ENCODE measurements around the gene PGA3. TPM values are rescaled to one million over a fixed set of nuclear protein-coding genes. Genes with fewer than 3 reads are reported as not detected.
"Not testable (repeated sequence)": the region's sequence is repeated elsewhere in the genome, so short reads cannot be mapped to it uniquely, and the experiment has no call there.

PGA3 gene
- total RNA-seq, 3 donors from 2014 or later, result 1.1 TPM; not detected in 2

GRCh38 chr11:61213711-61214324 is 10.5 kb downstream of the PGA3 start:
- H3K36me3 ChIP-seq (ENCODE audit: low read depth); intact Hi-C loops (cut with DNase I, micrococcal nuclease); ATAC-seq; H3K4me3 ChIP-seq; H3K4me1 ChIP-seq (ENCODE audit: low read depth); DNase-seq; H3K9me3 ChIP-seq: not testable (repeated sequence)

DNA sequence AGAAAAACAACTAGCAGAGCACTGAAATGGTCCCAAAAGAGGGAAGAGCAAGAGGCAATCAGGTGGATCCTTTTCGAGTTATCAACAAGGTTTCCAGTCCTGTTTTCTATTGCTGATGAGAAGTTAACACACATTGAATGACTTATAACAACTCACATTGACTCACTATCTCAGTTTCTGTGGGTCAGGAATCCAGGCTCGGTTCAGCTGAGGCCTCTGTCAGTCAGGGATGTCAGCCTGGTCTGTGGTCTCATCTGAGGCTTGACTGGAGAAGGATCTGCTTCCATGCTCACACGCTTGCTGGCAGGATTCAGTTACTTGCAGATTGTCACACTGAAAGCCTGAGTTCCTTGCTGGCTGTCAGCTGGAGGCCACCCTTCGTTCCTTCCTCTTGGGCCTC is 15.0 kb downstream of the PGA3 start:
- H3K4me3 ChIP-seq; H3K4me1 ChIP-seq (ENCODE audit: low read depth); H3K36me3 ChIP-seq (ENCODE audit: low read depth); ATAC-seq; H3K9me3 ChIP-seq; intact Hi-C loops (cut with DNase I, micrococcal nuclease); DNase-seq: not testable (repeated sequence)

DNA sequence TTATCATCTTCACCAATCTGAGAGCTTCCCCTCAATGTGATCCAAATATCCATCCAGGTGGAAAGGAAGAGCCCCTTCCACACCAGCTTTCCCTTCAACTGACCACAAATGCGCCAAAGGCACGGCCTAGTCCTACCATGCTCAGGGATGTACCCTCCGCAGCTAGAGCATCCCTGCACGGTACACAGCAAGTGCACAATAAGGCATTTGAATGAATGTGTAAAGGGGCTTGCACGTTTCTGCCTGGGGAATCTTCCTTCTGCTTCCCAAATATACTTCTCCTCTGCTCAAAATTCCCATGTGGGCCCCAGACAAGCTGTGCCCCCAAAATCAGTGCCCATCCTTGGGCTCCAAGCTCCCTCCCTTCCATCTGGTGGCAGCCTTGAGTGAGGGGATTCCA is 15.7 kb downstream of the PGA3 start:
- H3K4me1 ChIP-seq (ENCODE audit: low read depth); H3K4me3 ChIP-seq; H3K9me3 ChIP-seq; ATAC-seq; H3K36me3 ChIP-seq (ENCODE audit: low read depth); intact Hi-C loops (cut with DNase I, micrococcal nuclease); DNase-seq: not testable (repeated sequence)

DNA sequence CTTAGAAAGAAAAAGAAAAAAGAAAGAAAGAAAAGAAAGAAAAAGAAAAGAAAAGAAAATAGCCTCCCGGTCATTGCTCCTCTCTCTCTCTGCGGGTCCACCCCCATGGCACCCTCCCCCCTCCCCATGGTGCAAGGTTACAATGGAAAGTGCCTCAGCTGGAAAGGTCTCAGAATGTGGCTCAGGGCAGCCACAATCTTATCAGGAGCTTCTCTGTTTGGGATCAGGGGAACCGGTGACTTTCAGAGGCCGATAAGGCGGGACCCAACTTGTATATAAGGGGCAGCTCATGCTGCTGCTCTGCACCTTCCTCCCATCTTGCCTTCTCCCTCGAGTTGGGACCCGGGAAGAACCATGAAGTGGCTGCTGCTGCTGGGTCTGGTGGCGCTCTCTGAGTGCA is 18.7 kb downstream of the PGA3 start, which contains the start of gene PGA4:
TSS of gene PGA4 (plus strand) at position 301 of the 400 bp plus-strand sequence. CDS start at position 355, 54 bp downstream.
- DNase-seq; H3K9me3 ChIP-seq; H3K4me1 ChIP-seq (ENCODE audit: low read depth); ATAC-seq; H3K36me3 ChIP-seq (ENCODE audit: low read depth); H3K4me3 ChIP-seq; intact Hi-C loops (cut with DNase I, micrococcal nuclease): not testable (repeated sequence)

- H3K4me3 ChIP-seq; H3K36me3 ChIP-seq (ENCODE audit: low read depth); DNase-seq; ATAC-seq; intact Hi-C loops (cut with DNase I, micrococcal nuclease); H3K9me3 ChIP-seq; H3K4me1 ChIP-seq (ENCODE audit: low read depth): not testable (repeated sequence)
These were observed 19.4 kb downstream of the PGA3 start for GRCh38 chr11:61222692-61223091.

GRCh38 chr11:61226457-61227137 is 23.3 kb downstream of the PGA3 start:
- H3K9me3 ChIP-seq; H3K4me3 ChIP-seq; H3K4me1 ChIP-seq (ENCODE audit: low read depth); ATAC-seq; DNase-seq; H3K36me3 ChIP-seq (ENCODE audit: low read depth); intact Hi-C loops (cut with DNase I, micrococcal nuclease): not testable (repeated sequence)

DNA sequence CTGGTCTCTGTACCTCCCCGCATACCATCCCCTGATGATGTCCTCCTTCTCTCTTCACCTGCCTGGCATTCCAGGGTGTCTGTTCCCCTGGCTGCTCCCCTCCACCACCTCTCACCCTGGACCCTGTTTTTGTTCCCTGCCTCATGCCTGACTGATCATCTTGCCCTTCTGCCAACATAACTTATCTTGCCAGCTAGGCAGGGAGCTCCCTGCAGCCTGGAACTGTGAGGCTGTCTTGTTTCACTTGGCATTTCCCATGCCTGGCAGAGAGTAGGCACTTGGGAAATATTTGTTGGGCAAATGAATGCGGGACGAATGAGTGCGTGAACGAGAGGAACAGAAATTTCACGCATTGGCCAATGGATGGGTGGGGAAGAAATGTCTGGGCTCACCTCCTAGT is 26.1 kb downstream of the PGA3 start:
- ATAC-seq; H3K4me3 ChIP-seq; H3K36me3 ChIP-seq (ENCODE audit: low read depth); intact Hi-C loops (cut with DNase I, micrococcal nuclease); H3K4me1 ChIP-seq (ENCODE audit: low read depth); H3K9me3 ChIP-seq; DNase-seq: not testable (repeated sequence)

GRCh38 chr11:61231033-61231432 is 27.7 kb downstream of the PGA3 start:
- ATAC-seq; DNase-seq; H3K4me1 ChIP-seq (ENCODE audit: low read depth); H3K4me3 ChIP-seq; H3K36me3 ChIP-seq (ENCODE audit: low read depth); H3K9me3 ChIP-seq; intact Hi-C loops (cut with DNase I, micrococcal nuclease): not testable (repeated sequence)

- H3K4me1 ChIP-seq (ENCODE audit: low read depth); intact Hi-C loops (cut with DNase I, micrococcal nuclease); H3K9me3 ChIP-seq; H3K4me3 ChIP-seq; H3K36me3 ChIP-seq (ENCODE audit: low read depth); ATAC-seq; DNase-seq: not testable (repeated sequence)
These were observed 28.3 kb downstream of the PGA3 start for GRCh38 chr11:61231585-61231984.

- H3K4me3 ChIP-seq; H3K4me1 ChIP-seq (ENCODE audit: low read depth); H3K9me3 ChIP-seq; H3K36me3 ChIP-seq (ENCODE audit: low read depth); intact Hi-C loops (cut with DNase I, micrococcal nuclease); ATAC-seq; DNase-seq: not testable (repeated sequence)
These were observed 29.3 kb downstream of the PGA3 start for GRCh38 chr11:61232548-61233145.

GRCh38 chr11:61237130-61237529 is 33.8 kb downstream of the PGA3 start:
- intact Hi-C loops (cut with DNase I, micrococcal nuclease); DNase-seq; H3K4me3 ChIP-seq; H3K36me3 ChIP-seq (ENCODE audit: low read depth); H3K9me3 ChIP-seq; ATAC-seq; H3K4me1 ChIP-seq (ENCODE audit: low read depth): not testable (repeated sequence)

DNA sequence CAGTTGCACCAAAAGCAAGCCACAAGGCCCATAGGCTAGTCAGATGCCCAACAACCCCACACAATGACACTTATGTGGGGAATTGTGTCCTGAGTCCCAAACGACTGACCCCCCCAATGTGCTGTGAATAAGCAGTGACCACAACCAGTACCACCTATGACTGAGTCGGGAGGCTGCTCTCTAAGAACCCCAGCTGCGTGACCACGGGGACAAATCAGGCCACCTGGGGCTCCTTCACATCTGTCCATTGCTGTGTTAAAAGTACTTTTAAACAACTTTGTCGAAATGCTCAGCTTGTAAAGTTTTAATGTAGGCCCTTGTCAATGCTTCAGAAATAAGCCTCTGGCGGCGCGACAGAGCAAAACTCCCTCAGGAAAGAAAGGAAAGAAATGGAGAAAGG is 37.0 kb downstream of the PGA3 start:
- DNase-seq; H3K36me3 ChIP-seq (ENCODE audit: low read depth); ATAC-seq; H3K4me1 ChIP-seq (ENCODE audit: low read depth); intact Hi-C loops (cut with DNase I, micrococcal nuclease); H3K9me3 ChIP-seq; H3K4me3 ChIP-seq: not testable (repeated sequence)

- H3K4me1 ChIP-seq (ENCODE audit: low read depth); ATAC-seq; H3K36me3 ChIP-seq (ENCODE audit: low read depth); DNase-seq; H3K4me3 ChIP-seq; H3K9me3 ChIP-seq; intact Hi-C loops (cut with DNase I, micrococcal nuclease): not testable (repeated sequence)
These were observed 37.6 kb downstream of the PGA3 start, which contains the start of gene PGA5 for GRCh38 chr11:61240875-61241274. Gene PGA5 (plus strand): TSS chr11:61241175. CDS start chr11:61241227, 52 bp downstream.

DNA sequence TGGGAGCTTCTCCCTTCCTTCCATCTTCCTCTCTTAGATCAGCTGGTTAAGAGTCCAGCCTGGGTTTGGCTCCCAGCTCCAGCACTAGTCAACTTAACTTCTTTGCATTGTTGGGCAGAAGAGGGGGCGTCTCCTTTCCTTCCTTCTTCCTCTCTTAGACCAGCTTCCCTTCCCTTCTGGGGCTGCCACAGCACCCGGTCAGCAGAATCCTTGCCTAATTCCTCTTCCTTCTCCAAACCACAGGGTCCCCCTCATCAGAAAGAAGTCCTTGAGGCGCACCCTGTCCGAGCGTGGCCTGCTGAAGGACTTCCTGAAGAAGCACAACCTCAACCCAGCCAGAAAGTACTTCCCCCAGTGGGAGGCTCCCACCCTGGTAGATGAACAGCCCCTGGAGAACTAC is 38.2 kb downstream of the PGA3 start:
- H3K36me3 ChIP-seq (ENCODE audit: low read depth); H3K9me3 ChIP-seq; H3K4me1 ChIP-seq (ENCODE audit: low read depth); H3K4me3 ChIP-seq; ATAC-seq; intact Hi-C loops (cut with DNase I, micrococcal nuclease); DNase-seq: not testable (repeated sequence)
